GM10847 (cell line): Measurements from ENCODE around the gene ZFR.
A peak's percentile ranks its signal among the peaks of the same experiment; 100 is the strongest.

ENCODE experiments used
- POLR2A ChIP-seq: IDR thresholded peaks from 2 replicates; pipeline ENCODE4 v1.6.1; 2011; ENCODE audit not compliant: insufficient read length; ENCODE audit errors: extremely low read depth

Gene ZFR

DNA sequence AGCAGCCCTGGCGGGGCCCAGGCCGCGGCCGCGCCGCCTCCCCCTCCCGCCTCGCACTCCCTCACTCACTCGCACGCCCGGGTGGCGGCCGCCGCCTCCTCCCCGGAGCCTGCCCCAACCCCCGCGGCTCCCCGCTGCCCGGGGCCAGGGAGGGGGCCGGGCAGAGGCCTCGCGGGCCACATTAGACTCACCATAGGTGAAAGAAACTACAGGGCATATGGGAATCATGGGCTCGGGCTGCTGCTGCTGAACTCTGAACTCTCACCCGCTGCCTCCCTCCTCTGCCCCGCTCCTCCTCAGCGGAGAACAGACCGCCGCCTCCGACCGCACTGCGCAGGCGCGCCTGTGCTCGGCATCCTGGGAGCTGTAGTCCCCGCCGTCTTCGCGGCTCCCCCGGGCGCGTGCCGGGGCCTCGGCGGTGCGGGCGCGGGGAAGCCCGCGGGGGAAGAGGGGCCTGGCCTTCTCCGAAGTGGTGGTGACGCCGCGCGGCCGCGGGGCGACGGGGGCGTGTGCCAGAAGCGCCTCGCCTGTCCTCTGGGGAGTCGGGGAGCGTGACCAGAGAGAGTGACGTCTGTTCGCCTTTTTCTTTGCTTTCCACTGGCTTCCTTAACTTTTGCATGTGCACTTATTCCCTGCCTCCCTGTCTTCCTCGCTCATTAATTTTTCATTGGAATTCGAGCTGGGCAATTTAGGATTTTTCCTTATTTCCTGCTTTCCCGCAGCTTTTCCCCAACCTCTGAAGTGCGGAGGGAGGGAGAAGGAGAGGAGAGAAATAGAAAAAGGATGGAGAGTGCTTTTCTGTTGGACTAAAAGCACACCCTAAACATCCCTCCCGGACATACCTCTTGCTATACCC, at the start of gene ZFR:
Gene ZFR (minus strand): TSS at position 310 of the 856 bp plus-strand sequence. CDS start 82 bp downstream, at position 228.
- TF ChIP-seq POLR2A, result peak; percentile 28

GRCh38 chr5:32490972-32491557, 46.5 kb upstream of the ZFR start:
- TF ChIP-seq POLR2A, result no peak

DNA sequence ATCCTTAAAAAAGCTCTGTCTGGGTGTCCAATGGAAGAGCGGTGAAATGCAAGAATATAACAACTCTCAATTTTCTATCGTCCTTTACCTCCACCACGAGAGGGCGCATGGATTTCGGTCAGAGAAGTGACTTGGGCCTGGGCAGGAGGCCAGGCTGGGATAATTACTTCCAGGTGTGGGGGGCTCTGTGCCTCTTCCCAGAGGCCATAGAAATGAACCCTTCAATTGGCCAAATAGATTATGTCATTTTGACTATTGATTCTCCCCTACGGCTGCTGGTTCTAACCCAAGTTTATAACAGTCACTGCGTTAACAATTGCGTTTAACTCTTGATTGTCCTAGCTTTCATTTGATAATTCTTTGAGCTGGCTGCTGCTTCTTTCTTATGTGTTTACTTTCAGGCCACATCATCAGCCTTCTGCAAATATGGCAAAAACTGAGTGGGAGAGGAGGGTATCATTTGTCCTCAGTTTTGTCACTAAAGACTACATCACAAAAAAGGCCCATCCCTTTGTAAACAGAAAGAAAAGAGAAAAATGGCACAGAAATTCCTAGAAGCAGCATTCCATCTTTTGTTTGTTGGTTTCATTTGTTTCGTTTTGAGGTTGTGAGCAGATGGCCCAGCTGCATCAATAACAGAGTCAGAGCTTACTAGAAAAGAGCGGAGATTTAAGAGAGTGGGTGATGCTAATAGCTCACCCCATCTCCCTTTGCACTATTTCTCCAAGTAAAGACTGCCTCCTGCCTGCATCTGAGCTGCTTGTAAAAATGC, 45.4 kb upstream of the ZFR start:
- no peak for TF ChIP-seq POLR2A

GRCh38 chr5:32487424-32487823, 42.9 kb upstream of the ZFR start:
- TF ChIP-seq POLR2A, result no peak

GRCh38 chr5:32487008-32487407, 42.5 kb upstream of the ZFR start:
- TF ChIP-seq POLR2A, result no peak

DNA sequence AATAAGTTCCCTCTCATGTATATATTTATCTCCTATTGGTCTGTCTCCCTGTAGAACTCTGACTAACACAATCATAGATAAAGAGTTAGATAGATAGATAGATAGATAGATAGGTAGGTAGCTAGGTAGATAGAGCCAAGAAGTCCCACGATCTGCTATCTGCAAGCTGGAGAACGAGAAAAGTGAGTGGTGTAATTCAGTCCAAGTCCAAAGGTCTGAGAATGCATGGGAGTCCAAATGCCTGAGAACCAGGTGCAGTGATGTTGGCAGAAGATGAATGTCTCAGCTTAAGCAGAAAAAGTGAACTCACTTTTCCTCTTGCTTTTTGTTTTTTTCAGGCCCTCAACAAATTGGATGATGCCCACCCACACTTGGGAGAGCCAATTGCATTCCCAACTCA, 37.7 kb upstream of the ZFR start:
- TF ChIP-seq POLR2A, result no peak

GRCh38 chr5:32479096-32479495, 34.6 kb upstream of the ZFR start:
- no peak for TF ChIP-seq POLR2A

DNA sequence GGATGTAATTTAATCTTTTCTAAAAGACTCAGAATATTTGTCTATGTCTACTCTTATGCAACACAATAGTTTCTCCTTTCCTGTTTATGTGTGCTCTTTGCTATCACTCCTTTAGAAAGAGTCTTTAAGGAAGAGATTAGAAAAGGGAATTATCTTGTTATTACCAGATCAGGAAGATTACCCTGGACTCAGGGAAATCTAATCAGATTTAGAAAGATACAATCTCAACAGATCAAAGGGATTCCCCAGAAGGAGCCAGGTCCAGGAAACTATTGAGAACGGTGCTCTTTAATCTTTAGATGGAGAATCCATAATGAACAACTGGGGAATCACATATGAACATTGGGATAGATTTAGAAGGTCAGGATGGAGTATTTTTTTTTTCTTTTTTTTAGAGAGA, 32.4 kb upstream of the ZFR start:
- TF ChIP-seq POLR2A, result no peak

DNA sequence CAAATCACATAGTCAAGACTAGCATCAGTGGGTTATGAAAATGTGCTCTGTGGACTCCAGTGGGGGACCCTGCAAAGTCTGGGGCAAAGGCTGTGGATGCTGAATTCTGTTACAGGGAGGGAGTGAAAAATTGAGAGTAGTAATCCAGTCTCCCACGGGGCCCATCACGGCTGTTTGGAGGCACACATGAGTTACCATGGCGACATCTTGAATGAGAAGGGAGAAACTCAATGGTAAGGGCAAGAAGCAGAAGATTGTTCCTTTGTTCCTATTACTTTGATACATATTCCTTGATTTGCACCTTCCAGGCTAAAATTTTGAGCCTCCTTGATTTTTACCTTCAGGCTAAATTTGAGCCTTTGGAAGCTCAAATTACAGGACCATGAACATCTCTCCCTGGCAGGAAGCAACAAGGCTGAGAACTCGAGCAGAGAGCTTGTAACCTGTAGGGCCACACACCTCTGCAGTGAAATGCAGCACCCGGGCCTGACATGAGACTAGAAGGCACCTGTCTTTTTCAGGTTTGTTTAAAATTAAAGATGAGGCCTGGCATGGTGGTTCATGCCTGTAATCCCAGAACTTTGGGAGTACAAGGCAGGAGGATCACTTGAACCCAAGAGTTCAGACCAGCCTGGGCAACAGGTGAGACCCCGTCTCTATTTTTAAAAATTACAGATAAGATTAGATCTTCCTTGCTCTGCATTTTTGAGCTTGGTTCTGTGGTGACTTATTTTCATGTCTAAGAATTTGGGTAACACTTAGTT, 31.0 kb upstream of the ZFR start:
- TF ChIP-seq POLR2A, result no peak

DNA sequence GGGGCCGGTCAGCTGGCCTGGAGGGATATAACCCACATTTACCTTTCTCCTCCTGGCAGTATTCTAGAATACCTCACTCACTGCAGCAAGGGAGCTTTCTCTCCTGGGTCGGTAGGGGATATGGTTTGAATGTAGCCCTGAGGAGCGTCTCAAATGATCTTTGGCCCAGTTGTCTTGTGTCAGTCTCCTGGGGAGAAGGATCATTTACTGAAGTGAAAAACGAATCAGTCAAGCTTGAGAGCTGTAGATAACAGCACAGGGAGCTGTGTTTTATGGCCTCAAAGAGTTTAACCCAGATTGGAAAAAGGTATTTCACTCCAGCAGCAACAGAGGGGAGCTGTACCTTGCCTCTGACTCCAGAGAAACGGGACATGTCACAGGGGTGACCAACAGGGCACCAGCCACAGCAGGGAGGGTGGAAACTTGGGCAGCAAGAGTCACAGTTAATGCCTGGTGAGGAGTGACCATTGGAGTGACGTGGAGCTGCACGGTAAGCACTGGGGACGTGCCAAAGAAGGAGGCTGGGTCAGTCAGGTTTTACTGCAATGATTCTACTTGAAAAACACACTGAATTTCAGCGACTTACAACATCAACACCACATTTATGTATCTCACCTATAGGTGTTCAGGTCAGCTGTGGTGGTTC, 29.8 kb upstream of the ZFR start:
- no peak for TF ChIP-seq POLR2A

DNA sequence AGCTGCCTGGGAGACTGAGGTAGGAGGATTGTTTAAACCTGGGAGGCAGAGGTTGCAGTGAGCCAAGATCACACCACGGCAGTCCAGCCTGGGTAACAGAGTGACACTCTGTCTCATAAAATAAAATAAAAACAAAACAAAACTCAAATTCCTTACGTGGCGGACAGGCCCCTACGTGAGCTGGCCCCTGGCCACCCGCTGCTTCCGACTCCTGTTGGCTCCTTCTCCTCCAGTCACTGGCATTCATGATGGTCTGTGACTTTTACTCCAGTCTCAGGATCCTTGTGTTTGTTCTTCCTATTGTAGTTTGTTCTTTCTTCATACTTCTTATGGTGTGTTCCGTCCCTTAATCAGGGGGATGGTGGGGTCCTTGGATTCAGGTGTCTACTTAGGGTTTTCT, 28.5 kb upstream of the ZFR start:
- TF ChIP-seq POLR2A, result no peak

- no peak for TF ChIP-seq POLR2A
Measured at GRCh38 chr5:32471784-32472183, 27.2 kb upstream of the ZFR start.

GRCh38 chr5:32465076-32465475, 20.5 kb upstream of the ZFR start:
- TF ChIP-seq POLR2A, result no peak

GRCh38 chr5:32462618-32463017, 18.1 kb upstream of the ZFR start:
- TF ChIP-seq POLR2A, result no peak

- no peak for TF ChIP-seq POLR2A
Measured at GRCh38 chr5:32461441-32462120, 17.0 kb upstream of the ZFR start.

GRCh38 chr5:32460702-32461101, 16.2 kb upstream of the ZFR start:
- TF ChIP-seq POLR2A, result no peak
